ENCODE data around the gene ADAP2.

DNA sequence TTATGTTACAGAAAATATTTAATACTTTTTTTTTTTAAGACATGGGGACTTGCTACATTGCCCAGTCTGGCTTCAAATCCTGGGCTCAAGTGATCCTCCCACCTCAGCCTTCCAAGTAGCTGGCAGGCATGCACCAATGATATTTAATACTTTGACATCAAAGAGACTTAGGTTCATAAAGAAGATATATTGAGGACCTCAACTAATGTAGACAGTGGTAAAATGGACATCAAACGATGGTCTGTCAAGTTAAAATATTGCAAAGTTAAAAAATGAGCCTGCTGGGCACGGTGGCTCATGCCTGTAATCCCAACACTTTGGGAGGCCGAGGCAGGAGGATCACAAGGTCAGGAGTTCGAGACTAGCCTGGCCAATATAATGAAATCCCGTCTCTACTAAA lies 24.4 kb upstream of the ADAP2 start:
- TF ChIP-seq POLR2AphosphoS5 (IDR thresholded peaks at IDR 0.05), result no peak
- TF ChIP-seq, protein P1, sequence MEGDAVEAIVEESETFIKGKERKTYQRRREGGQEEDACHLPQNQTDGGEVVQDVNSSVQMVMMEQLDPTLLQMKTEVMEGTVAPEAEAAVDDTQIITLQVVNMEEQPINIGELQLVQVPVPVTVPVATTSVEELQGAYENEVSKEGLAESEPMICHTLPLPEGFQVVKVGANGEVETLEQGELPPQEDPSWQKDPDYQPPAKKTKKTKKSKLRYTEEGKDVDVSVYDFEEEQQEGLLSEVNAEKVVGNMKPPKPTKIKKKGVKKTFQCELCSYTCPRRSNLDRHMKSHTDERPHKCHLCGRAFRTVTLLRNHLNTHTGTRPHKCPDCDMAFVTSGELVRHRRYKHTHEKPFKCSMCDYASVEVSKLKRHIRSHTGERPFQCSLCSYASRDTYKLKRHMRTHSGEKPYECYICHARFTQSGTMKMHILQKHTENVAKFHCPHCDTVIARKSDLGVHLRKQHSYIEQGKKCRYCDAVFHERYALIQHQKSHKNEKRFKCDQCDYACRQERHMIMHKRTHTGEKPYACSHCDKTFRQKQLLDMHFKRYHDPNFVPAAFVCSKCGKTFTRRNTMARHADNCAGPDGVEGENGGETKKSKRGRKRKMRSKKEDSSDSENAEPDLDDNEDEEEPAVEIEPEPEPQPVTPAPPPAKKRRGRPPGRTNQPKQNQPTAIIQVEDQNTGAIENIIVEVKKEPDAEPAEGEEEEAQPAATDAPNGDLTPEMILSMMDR (IDR thresholded peaks at IDR 0.05), result no peak

All from stomach (tissue), 4 donors.